ENCODE measurements around the gene RAP1GAP2. TPM values are rescaled to one million over a fixed set of nuclear protein-coding genes. Genes with fewer than 3 reads are reported as not detected.

The RAP1GAP2 gene
- total RNA-seq, 1 donor, result 2.9 TPM

GRCh38 chr17:2804912-2805311, 8.7 kb downstream of the RAP1GAP2 start:
- no peaks in the 10 kb centered on the region for H3K79me2 ChIP-seq (ENCODE audit: insufficient read depth, low read length)
- no peak overlapping the region for H3K4me3 ChIP-seq (ENCODE audit: insufficient read depth, low read length)
- H2AFZ ChIP-seq (ENCODE audit: low read length), result no peak overlapping the region
- no peaks in the 10 kb centered on the region for H4K20me1 ChIP-seq (ENCODE audit: insufficient read depth, low read length)
- DNase-seq (ENCODE audit: insufficient read length, low spot score, missing footprints), result peak; percentile 62
- no peaks in the 10 kb centered on the region for H3K36me3 ChIP-seq (ENCODE audit: insufficient read depth, low read length)
- H3K9me3 ChIP-seq (ENCODE audit: low read depth, low read length), result no peaks in the 10 kb centered on the region
- H3K4me2 ChIP-seq (ENCODE audit: insufficient read depth, low read length), result no peak overlapping the region
- TF ChIP-seq CTCF (IDR thresholded peaks at IDR 0.05; ENCODE audit: extremely low read depth, low read depth, low read length), result no peak
- peaks cover 10% of the 10 kb centered on the region for H3K27me3 ChIP-seq (ENCODE audit: insufficient read depth, low read length)
- H3K27ac ChIP-seq (ENCODE audit: low read depth, low read length), result no peak overlapping the region
- no peaks in the 10 kb centered on the region for H3K4me1 ChIP-seq (ENCODE audit: insufficient read depth, low read length)

- Histone ChIP-seq H3K4me1 (ENCODE audit: insufficient read depth, low read length) (no peaks in the 10 kb centered on the region), H3K4me2 (ENCODE audit: insufficient read depth, low read length) (no peak overlapping the region), H3K4me3 (ENCODE audit: insufficient read depth, low read length) (no peak overlapping the region), H3K27ac (ENCODE audit: low read depth, low read length) (no peak overlapping the region), H3K36me3 (ENCODE audit: insufficient read depth, low read length) (no peaks in the 10 kb centered on the region), H3K79me2 (ENCODE audit: insufficient read depth, low read length) (no peaks in the 10 kb centered on the region), H4K20me1 (ENCODE audit: insufficient read depth, low read length) (no peaks in the 10 kb centered on the region), H2AFZ (ENCODE audit: low read length) (no peak overlapping the region), H3K9me3 (ENCODE audit: low read depth, low read length) (no peaks in the 10 kb centered on the region), H3K27me3 (ENCODE audit: insufficient read depth, low read length) (peaks cover 10% of the 10 kb centered on the region)
- no peak for TF ChIP-seq CTCF (IDR thresholded peaks at IDR 0.05; ENCODE audit: extremely low read depth, low read depth, low read length)
- DNase-seq (ENCODE audit: insufficient read length, low spot score, missing footprints), result peak; percentile 76
Measured at GRCh38 chr17:2805961-2806360, 9.7 kb downstream of the RAP1GAP2 start.

DNA sequence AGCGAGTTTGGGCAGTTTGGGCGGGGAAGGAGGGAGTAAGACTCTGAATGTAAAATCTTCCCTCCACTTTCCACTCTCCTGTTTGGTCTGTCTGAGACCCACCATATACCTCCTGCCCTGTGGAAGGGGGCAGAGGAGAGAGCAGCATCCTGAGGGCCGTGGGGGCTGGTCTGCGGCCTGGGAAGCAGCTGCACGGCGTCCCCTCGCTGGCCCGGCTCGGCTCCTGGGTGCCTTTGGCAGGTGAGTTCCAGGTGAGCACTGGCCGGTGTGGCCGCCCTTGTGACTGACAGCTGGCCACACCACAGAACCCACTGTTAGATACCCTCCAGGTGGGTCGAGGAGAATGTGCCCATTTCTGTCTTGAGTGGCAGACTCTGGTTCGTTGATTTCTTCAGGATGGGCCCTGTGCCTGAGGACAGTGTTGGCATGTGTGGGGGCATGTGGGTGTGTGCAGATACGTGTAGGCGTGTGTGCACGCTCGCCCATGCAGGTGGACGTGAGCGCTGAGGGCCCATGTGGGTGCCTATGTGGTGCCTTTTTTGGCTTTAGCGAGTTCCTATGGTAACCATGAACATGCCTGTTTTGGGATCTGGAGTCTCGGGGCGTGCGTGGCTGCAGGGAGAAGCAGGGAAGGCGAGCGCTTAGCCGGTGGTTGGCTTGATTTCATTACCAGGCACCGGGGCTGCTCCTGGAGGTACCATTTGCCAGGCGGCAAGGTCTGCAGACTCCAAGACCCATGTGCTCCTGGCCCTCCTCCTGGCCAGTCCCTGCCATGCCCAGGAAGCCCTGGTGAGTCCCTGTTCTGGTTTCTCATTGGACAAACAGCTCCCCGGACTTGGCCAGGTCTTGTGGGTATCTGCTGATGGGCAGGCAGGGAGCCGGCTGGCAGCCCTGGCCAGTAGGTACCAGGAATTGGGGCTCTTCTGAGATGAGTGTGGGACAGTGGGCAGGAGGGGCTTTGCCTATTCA, 12.4 kb downstream of the RAP1GAP2 start:
- Histone ChIP-seq H3K4me2 (ENCODE audit: insufficient read depth, low read length) (no peak overlapping the region), H3K4me1 (ENCODE audit: insufficient read depth, low read length) (peaks cover 9% of the 10 kb centered on the region), H3K27ac (ENCODE audit: low read depth, low read length) (no peak overlapping the region), H3K27me3 (ENCODE audit: insufficient read depth, low read length) (no peaks in the 10 kb centered on the region), H2AFZ (ENCODE audit: low read length) (no peak overlapping the region), H4K20me1 (ENCODE audit: insufficient read depth, low read length) (no peaks in the 10 kb centered on the region), H3K4me3 (ENCODE audit: insufficient read depth, low read length) (no peak overlapping the region), H3K9me3 (ENCODE audit: low read depth, low read length) (no peaks in the 10 kb centered on the region), H3K79me2 (ENCODE audit: insufficient read depth, low read length) (no peaks in the 10 kb centered on the region), H3K36me3 (ENCODE audit: insufficient read depth, low read length) (no peaks in the 10 kb centered on the region)
- TF ChIP-seq CTCF (IDR thresholded peaks at IDR 0.05; ENCODE audit: extremely low read depth, low read depth, low read length), result no peak
- peak; percentile 56 for DNase-seq (ENCODE audit: insufficient read length, low spot score, missing footprints)

GRCh38 chr17:2809337-2809736, 13.1 kb downstream of the RAP1GAP2 start:
- Histone ChIP-seq H2AFZ (ENCODE audit: low read length) (no peak overlapping the region), H3K36me3 (ENCODE audit: insufficient read depth, low read length) (no peaks in the 10 kb centered on the region), H3K4me3 (ENCODE audit: insufficient read depth, low read length) (no peak overlapping the region), H3K4me1 (ENCODE audit: insufficient read depth, low read length) (peaks cover 13% of the 10 kb centered on the region), H4K20me1 (ENCODE audit: insufficient read depth, low read length) (no peaks in the 10 kb centered on the region), H3K27me3 (ENCODE audit: insufficient read depth, low read length) (peaks cover 2% of the 10 kb centered on the region), H3K27ac (ENCODE audit: low read depth, low read length) (no peak overlapping the region), H3K9me3 (ENCODE audit: low read depth, low read length) (no peaks in the 10 kb centered on the region), H3K4me2 (ENCODE audit: insufficient read depth, low read length) (no peak overlapping the region), H3K79me2 (ENCODE audit: insufficient read depth, low read length) (no peaks in the 10 kb centered on the region)
- TF ChIP-seq CTCF (IDR thresholded peaks at IDR 0.05; ENCODE audit: extremely low read depth, low read depth, low read length), result no peak
- peak; percentile 37 for DNase-seq (ENCODE audit: insufficient read length, low spot score, missing footprints)
